Measurements from ENCODE around the gene CREB5.

DNA sequence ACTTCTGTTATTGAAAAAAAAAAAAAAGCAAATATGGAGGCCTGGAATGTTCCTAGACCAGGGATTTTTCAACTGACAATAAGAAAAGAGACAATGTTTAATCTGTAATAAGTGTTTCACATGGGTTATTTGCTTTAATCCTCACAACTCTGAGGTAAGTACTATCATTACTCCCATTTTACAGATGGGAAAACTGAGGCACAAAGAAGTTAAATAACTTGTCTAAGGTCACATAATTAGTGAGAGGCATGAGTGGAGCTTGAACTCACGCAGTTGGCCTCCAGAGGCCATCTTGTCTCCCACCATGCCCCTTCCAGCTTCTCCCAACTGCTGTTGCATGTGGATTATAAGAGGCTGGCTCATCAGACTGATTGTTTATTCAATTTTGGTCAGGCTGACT is 36.6 kb upstream of the CREB5 start:
- no peak for TF ChIP-seq GLIS3 (CRISPR knock-in tag; IDR thresholded peaks at IDR 0.05)
- no peak for TF ChIP-seq ZFP30 (CRISPR knock-in tag; IDR thresholded peaks at IDR 0.05)
- TF ChIP-seq PPARA (CRISPR knock-in tag; IDR thresholded peaks at IDR 0.05; ENCODE audit: borderline replicate concordance) = no peak
- no peak for TF ChIP-seq TCF4 (CRISPR knock-in tag; IDR thresholded peaks at IDR 0.05; ENCODE audit: borderline replicate concordance)
- no peak for TF ChIP-seq OSR1 (CRISPR knock-in tag; IDR thresholded peaks at IDR 0.05)
- TF ChIP-seq ZFP3 (CRISPR knock-in tag; IDR thresholded peaks at IDR 0.05) = no peak
- TF ChIP-seq, protein P1, sequence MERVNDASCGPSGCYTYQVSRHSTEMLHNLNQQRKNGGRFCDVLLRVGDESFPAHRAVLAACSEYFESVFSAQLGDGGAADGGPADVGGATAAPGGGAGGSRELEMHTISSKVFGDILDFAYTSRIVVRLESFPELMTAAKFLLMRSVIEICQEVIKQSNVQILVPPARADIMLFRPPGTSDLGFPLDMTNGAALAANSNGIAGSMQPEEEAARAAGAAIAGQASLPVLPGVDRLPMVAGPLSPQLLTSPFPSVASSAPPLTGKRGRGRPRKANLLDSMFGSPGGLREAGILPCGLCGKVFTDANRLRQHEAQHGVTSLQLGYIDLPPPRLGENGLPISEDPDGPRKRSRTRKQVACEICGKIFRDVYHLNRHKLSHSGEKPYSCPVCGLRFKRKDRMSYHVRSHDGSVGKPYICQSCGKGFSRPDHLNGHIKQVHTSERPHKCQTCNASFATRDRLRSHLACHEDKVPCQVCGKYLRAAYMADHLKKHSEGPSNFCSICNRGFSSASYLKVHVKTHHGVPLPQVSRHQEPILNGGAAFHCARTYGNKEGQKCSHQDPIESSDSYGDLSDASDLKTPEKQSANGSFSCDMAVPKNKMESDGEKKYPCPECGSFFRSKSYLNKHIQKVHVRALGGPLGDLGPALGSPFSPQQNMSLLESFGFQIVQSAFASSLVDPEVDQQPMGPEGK (CRISPR knock-in tag; IDR thresholded peaks at IDR 0.05; ENCODE audit: borderline replicate concordance) = no peak
- TF ChIP-seq TOX (CRISPR knock-in tag; IDR thresholded peaks at IDR 0.05; ENCODE audit: borderline replicate concordance) = no peak
- TF ChIP-seq ZNF565 (CRISPR knock-in tag; conservative IDR thresholded peaks at IDR 0.05; ENCODE audit: low read depth) = no peak
- TF ChIP-seq, protein P2, sequence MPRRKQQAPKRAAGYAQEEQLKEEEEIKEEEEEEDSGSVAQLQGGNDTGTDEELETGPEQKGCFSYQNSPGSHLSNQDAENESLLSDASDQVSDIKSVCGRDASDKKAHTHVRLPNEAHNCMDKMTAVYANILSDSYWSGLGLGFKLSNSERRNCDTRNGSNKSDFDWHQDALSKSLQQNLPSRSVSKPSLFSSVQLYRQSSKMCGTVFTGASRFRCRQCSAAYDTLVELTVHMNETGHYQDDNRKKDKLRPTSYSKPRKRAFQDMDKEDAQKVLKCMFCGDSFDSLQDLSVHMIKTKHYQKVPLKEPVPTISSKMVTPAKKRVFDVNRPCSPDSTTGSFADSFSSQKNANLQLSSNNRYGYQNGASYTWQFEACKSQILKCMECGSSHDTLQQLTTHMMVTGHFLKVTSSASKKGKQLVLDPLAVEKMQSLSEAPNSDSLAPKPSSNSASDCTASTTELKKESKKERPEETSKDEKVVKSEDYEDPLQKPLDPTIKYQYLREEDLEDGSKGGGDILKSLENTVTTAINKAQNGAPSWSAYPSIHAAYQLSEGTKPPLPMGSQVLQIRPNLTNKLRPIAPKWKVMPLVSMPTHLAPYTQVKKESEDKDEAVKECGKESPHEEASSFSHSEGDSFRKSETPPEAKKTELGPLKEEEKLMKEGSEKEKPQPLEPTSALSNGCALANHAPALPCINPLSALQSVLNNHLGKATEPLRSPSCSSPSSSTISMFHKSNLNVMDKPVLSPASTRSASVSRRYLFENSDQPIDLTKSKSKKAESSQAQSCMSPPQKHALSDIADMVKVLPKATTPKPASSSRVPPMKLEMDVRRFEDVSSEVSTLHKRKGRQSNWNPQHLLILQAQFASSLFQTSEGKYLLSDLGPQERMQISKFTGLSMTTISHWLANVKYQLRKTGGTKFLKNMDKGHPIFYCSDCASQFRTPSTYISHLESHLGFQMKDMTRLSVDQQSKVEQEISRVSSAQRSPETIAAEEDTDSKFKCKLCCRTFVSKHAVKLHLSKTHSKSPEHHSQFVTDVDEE (CRISPR knock-in tag; IDR thresholded peaks at IDR 0.05) = no peak
- TF ChIP-seq RARB (CRISPR knock-in tag; IDR thresholded peaks at IDR 0.05) = no peak
- no peak for TF ChIP-seq ZNF8 (CRISPR knock-in tag; IDR thresholded peaks at IDR 0.05)

Data from SK-N-SH treated with all-trans-retinoic acid at 6 μM for 48 hours (cell line).